ENCODE data around the gene PCSK6.

DNA sequence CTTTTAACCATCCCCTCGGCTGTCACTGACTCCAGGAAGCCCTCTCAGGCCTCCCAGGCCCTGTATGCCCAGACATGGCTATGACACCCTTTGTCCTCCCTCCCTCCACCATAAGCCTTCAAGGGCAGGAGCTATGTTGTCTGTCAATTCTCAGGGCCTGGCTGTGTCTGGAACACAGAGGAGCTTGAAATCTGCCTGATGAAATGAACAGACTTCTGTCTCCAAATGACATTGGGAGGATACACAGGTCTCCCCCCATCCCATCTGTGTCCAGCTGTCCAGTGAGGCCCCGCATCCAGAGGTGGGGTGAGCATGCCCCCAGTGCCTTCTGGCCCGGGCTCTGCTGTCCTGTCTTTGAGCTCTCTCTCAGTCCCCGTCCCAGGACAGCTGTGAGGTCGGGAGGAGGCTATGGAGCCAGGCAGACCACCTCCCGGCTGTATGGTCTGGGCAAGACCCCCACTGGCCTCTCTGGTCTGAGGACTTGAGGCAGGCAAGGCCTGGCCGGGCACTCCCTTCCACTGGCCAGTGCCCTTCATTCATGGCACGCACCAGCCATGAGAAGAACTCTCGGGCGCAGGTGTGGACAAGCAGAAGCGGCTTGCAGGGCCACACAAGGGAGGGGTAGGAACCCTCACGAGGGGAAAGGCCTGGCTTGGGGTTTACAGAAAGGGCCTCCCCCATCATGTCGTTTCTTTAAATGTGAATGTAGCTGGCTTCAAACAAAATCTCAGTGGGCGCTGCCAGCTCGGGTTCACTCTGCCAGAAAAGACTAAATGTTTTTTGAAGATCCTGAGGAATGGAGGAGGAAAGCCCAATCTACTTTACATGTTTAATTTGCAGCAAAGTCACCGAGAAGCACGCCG lies 38.9 kb downstream of the PCSK6 start:
- TF ChIP-seq, protein P1, sequence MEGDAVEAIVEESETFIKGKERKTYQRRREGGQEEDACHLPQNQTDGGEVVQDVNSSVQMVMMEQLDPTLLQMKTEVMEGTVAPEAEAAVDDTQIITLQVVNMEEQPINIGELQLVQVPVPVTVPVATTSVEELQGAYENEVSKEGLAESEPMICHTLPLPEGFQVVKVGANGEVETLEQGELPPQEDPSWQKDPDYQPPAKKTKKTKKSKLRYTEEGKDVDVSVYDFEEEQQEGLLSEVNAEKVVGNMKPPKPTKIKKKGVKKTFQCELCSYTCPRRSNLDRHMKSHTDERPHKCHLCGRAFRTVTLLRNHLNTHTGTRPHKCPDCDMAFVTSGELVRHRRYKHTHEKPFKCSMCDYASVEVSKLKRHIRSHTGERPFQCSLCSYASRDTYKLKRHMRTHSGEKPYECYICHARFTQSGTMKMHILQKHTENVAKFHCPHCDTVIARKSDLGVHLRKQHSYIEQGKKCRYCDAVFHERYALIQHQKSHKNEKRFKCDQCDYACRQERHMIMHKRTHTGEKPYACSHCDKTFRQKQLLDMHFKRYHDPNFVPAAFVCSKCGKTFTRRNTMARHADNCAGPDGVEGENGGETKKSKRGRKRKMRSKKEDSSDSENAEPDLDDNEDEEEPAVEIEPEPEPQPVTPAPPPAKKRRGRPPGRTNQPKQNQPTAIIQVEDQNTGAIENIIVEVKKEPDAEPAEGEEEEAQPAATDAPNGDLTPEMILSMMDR (IDR thresholded peaks at IDR 0.05; ENCODE audit: borderline replicate concordance, extremely low read depth, low read length, poor library complexity, severe bottlenecking), result no peak
- no peak for TF ChIP-seq EZH2 (IDR thresholded peaks at IDR 0.05; ENCODE audit: borderline replicate concordance, low read depth, low read length, severe bottlenecking)
